Measurements from ENCODE around the gene KIF26B. TPM values are rescaled to one million over a fixed set of nuclear protein-coding genes. Genes with fewer than 3 reads are reported as not detected.
A peak's percentile ranks its signal among the peaks of the same experiment; 100 is the strongest.

KIF26B gene
- total RNA-seq, 1 donor, result 0.54 TPM

DNA sequence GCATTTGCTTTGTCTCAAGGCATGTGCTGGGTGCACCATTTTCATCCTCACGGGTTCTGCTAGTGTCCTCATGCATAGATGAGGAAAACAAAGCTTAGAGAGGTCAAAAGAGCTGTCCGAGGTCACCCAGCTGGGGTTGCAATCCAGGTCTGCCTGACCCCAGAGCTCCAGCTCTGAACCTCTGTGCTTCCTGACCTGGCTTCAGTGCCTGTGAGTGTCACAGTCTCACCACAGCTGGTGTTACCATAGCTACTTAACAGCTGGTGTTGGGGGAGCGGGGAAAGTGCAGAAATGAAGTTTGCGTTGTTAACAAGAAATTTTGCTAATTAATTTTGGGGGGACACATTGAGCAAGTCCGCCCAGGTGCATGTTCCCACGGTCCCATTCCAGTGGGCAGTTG is 328.5 kb downstream of the KIF26B start:
- DNase-seq (ENCODE audit: low read depth in 2 of 3, low spot score in 2 of 3), result no peak

- no peak for DNase-seq (ENCODE audit: low read depth in 2 of 3, low spot score in 2 of 3)
These were observed 329.4 kb downstream of the KIF26B start for GRCh38 chr1:245484176-245484575.

DNA sequence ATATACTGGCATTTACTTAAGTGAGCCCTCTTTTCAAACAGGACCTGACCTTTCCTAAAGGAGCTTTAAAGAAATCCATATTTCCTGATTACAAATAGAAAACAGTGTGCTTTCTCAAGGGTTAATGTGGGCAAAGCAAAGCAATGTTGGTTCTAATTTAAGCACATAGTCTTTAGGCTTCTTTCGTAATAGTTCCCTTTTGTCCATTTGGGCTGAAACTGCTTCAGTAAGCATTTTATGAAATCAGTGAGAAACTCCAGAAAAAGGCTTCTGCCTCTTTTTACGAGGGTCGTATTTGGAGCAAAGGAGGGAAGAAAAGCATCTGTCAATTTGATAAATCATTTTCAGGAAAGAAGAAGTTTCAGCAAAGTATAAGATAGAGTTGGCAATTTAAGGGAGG is 331.2 kb downstream of the KIF26B start:
- no peak for DNase-seq (ENCODE audit: low read depth in 2 of 3, low spot score in 2 of 3)

DNA sequence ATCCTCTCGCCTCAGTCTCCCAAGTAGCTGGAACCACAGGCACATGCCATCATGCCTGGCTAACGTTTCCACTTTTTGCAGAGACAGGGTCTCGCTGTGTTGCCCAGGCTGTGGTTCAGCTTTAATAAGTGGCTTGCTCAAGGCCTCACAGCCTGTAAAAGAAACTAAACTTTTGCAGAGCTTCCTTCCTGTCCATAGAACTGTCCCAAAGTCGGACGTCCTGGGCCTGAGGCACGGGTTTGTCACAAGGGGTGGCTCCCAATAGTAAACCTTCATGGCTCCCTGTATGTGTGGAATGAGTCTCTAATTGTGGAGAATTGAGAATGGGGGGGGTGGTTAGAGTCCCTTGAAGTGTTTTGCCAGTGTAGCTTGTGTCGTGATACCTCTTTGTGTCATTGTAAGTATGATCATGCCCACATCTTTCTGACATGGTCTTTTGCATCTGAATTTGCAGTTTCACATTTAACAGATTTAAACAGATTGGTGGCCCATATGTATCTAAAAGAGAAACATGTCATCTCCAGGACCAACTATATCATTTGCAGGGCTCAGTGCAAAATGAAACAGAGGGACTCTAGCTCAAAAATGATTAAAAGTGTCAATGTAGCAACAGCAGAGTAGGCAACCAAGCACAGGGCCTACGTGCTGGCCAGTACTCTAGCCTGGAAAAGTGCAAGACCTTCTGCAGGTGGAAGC is 332.1 kb downstream of the KIF26B start:
- no peak for DNase-seq (ENCODE audit: low read depth in 2 of 3, low spot score in 2 of 3)

DNA sequence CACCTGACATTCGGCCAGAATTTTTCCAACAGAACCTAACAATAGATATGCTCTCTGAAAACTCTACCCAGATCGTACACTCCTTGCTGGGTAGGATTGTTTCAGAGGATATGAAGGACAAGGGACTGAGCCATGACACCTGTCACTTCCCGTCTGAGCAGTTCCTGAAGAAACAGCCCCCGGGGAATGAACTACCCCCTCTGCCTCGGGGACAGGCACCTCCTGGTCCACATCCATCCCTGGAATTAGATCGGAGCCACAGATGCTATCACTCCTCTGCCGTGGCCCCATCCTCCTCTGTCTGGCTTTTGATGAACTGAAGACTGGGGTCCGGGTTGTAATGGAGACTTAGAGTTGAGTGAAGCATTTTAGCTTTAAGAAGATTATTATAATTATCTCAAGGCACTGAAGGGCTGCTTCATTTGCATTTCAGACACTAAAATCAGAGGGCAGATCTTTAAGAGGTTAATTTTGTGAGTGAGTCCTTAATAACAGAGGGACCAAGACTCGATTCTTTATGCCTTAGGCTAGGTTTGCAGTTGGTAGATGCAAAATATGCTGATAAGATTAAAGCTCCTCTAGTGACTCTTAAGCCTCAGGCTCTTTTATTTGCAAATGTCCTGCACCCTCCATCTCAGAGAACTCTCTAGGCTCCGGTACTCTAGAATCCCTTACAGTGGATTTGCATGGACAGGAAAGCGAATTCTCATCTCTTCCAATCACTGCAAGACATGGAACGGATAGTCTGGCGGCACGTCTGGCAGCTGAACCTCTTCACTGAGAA is 333.8 kb downstream of the KIF26B start:
- no peak for DNase-seq (ENCODE audit: low read depth in 2 of 3, low spot score in 2 of 3)

GRCh38 chr1:245489838-245490237 is 335.1 kb downstream of the KIF26B start:
- DNase-seq (ENCODE audit: low read depth in 2 of 3, low spot score in 2 of 3), result no peak

DNA sequence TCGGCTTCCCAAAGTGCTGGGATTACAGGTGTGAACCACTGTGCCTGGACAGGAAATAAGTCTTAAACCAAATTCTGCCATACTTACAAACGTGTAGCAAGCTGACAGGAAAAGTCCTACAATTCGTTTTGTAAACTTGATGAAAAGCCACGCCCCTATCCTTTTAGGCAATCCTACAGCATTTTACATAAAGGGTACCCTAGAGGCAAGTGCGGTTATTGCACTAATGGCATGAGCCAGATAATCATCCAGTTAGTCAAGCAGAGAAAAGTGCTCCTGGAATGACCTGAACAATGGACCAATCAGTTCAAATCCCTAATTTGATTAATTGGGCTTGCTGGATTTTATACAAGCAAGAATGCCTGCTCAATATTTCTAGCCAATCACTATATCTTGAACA is 338.2 kb downstream of the KIF26B start:
- no peak for DNase-seq (ENCODE audit: low read depth in 2 of 3, low spot score in 2 of 3)

GRCh38 chr1:245495681-245496080 is 340.9 kb downstream of the KIF26B start:
- no peak for DNase-seq (ENCODE audit: low read depth in 2 of 3, low spot score in 2 of 3)

- DNase-seq (ENCODE audit: low read depth in 2 of 3, low spot score in 2 of 3), result no peak
These were observed 345.8 kb downstream of the KIF26B start for GRCh38 chr1:245500546-245500945.

GRCh38 chr1:245501633-245502032 is 346.8 kb downstream of the KIF26B start:
- no peak for DNase-seq (ENCODE audit: low read depth in 2 of 3, low spot score in 2 of 3)

GRCh38 chr1:245503548-245503947 is 348.8 kb downstream of the KIF26B start:
- no peak for DNase-seq (ENCODE audit: low read depth in 2 of 3, low spot score in 2 of 3)

GRCh38 chr1:245510144-245510543 is 355.4 kb downstream of the KIF26B start:
- no peak for DNase-seq (ENCODE audit: low read depth in 2 of 3, low spot score in 2 of 3)

- no peak for DNase-seq (ENCODE audit: low read depth in 2 of 3, low spot score in 2 of 3)
These were observed 357.6 kb downstream of the KIF26B start for GRCh38 chr1:245512181-245512888.

DNA sequence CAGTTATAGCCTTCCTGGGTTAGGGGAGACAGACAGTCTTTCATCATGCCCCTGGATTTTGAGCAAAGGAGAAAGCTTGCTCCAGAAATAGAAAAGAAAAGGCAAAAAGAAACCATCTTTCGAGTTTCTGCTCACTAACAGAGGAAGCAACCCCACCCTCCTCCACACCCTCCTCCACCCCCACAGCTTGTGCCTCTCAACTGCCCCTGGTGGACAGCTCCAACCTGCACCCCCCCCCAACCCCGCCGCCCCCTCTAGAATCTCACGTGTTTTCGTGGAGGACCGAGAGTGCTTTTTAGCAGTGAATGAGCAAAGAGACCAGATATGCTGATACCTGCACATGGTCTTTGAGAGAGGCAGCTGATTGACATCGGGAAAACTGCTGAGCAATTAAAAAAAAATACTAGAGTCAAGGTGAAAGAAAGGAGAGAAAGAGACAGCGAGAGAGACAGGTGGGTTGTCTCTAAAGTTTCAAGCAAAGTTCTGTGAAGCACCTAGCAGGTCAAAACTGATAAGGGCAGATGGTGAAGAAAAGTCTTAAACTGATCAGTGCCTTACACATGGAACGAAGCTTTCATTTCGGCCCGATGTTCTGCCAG is 358.3 kb downstream of the KIF26B start:
- DNase-seq (ENCODE audit: low read depth in 2 of 3, low spot score in 2 of 3), result peak in 2 of 3 donors; percentile 54 to 66

DNA sequence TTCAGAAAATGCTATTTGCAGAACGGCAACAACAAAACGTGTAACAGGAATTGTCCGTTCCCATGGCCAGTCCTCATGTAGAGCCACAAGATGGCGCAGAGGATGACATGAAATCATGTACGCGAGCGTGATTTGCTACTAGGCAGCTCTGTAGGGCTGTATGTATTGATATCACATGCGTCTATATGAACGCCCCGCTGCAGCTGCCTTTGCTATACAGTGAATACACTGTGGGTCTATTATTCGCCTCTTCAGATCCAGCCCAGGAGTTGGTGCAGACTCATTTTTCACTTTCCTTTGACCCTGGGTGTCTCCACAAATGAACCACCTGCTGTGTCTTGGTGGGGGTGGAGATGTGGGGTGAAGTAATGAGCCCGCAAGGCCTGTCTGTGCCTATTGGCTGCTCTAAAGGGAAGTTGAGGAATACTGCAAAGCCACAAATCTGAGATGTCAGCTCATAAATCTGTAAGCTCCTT is 361.5 kb downstream of the KIF26B start:
- DNase-seq (ENCODE audit: low read depth in 2 of 3, low spot score in 2 of 3), result no peak

DNA sequence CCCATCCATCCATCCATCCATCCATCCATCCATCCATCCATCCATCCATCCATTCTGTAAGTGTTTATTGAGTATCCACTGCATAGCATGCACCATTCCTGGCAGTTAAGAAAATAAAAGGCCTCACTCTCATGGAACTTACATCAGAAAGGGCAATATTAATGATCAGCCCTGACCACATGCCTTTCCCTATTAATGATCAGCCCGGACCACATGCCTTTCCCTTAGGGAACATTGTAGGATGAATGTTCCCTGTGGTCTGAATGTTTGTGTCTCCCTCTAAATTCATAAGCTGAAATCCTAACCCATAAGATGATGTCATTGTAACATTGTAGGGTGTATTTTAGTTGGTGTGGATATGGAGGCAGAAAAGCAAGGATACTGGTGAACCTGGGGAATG is 365.8 kb downstream of the KIF26B start:
- no peak for DNase-seq (ENCODE audit: low read depth in 2 of 3, low spot score in 2 of 3)

DNA sequence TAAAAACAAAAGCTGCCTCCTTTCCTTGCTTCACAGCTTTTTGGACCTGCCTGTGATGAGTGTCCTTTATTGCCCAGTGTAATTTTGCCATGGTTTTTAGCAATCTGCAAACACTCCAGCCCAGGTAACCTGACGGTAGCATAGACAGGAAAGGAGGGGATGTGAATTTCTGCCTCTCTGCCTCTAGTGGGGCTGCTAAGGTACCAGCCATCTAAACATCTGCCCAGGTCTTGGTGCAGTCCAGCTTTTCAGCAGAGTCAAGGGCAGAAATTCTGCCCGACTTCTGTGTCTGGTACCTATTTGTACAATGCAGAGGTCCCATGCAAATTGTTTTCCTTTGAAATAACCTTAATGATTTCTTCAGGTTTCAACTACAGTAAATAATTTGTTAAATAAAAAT is 371.4 kb downstream of the KIF26B start:
- no peak for DNase-seq (ENCODE audit: low read depth in 2 of 3, low spot score in 2 of 3)

GRCh38 chr1:245528258-245528635 is 373.5 kb downstream of the KIF26B start:
- peak in 1 of 3 donors; percentile 21 for DNase-seq (ENCODE audit: low read depth in 2 of 3, low spot score in 2 of 3)

- no peak for DNase-seq (ENCODE audit: low read depth in 2 of 3, low spot score in 2 of 3)
These were observed 376.2 kb downstream of the KIF26B start for GRCh38 chr1:245530937-245531336.

DNA sequence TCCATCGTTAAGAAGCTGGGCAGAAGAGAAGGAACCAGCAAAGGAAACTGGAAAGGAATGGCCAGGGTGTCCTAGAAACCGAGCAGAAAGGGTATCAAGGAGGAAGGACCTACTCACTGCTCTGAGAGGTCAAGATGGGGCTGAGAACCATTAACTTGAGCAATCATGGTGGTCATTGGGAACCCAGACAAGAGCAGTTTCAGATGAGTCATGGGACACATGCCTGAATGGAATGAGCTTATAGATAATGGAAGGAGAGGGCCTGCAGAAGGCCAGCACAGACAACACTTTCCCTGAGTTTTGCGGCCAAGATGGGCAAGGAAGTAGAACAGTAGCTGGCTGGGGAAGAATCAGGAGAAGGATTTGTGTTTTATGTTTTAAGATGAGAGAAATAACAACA is 383.2 kb downstream of the KIF26B start:
- no peak for DNase-seq (ENCODE audit: low read depth in 2 of 3, low spot score in 2 of 3)

- no peak for DNase-seq (ENCODE audit: low read depth in 2 of 3, low spot score in 2 of 3)
These were observed 383.9 kb downstream of the KIF26B start for GRCh38 chr1:245538671-245539070.

All from hematopoietic multipotent progenitor cell (in vitro differentiated cells).